ENCODE results near the gene PTPRR.

The PTPRR gene

DNA sequence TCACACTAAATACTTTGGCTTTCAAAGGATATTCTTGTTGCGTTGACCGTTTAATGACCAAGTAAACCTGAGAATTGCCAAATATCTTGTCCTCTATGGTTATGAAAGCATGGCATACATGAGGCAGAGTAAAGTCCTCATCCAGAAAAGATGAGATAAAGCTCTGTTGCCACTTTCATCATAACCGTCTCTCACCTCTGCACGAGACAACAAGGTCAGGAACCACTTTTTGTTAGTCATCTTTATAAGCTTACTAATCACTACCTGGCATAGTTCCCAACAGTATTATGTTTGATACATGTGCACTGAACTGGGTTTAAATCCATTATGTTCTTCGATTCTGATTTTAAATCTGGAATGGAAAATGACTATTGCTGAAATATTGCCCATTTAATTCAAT is 314.6 kb downstream of the PTPRR start:
- Histone ChIP-seq H3K9ac (ENCODE audit: low read depth, low read length, poor library complexity, severe bottlenecking) (no peak overlapping the region), H3K36me3 (ENCODE audit: insufficient read depth, low read length) (no peaks in the 10 kb centered on the region), H3K9me3 (ENCODE audit: insufficient read depth, low read depth, low read length) (no peaks in the 10 kb centered on the region), H4K20me1 (ENCODE audit: insufficient read depth, low read length, poor library complexity, severe bottlenecking) (no peaks in the 10 kb centered on the region), H3K4me1 (ENCODE audit: insufficient read depth, low read length, poor library complexity, severe bottlenecking) (no peaks in the 10 kb centered on the region), H2AFZ (ENCODE audit: low read length) (no peak overlapping the region), H3K4me2 (ENCODE audit: low read depth, low read length, poor library complexity, severe bottlenecking) (no peak overlapping the region), H3K27me3 (ENCODE audit: insufficient read depth, low read length, poor library complexity, severe bottlenecking) (no peaks in the 10 kb centered on the region), H3K79me2 (ENCODE audit: insufficient read depth, low read length) (no peaks in the 10 kb centered on the region), H3F3A (ENCODE audit: low read depth) (no peaks in the 10 kb centered on the region), H3K9me2 (replicated peaks; ENCODE audit: low read depth, low read length) (no peaks in the 10 kb centered on the region), H3K4me3 (ENCODE audit: low read length, poor library complexity, severe bottlenecking) (no peak overlapping the region)
- TF ChIP-seq EZH2phosphoT487 (IDR thresholded peaks at IDR 0.05; ENCODE audit: borderline replicate concordance): no peak
- TF ChIP-seq, protein P1, sequence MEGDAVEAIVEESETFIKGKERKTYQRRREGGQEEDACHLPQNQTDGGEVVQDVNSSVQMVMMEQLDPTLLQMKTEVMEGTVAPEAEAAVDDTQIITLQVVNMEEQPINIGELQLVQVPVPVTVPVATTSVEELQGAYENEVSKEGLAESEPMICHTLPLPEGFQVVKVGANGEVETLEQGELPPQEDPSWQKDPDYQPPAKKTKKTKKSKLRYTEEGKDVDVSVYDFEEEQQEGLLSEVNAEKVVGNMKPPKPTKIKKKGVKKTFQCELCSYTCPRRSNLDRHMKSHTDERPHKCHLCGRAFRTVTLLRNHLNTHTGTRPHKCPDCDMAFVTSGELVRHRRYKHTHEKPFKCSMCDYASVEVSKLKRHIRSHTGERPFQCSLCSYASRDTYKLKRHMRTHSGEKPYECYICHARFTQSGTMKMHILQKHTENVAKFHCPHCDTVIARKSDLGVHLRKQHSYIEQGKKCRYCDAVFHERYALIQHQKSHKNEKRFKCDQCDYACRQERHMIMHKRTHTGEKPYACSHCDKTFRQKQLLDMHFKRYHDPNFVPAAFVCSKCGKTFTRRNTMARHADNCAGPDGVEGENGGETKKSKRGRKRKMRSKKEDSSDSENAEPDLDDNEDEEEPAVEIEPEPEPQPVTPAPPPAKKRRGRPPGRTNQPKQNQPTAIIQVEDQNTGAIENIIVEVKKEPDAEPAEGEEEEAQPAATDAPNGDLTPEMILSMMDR (conservative IDR thresholded peaks at IDR 0.05; ENCODE audit: low read length): no peak

DNA sequence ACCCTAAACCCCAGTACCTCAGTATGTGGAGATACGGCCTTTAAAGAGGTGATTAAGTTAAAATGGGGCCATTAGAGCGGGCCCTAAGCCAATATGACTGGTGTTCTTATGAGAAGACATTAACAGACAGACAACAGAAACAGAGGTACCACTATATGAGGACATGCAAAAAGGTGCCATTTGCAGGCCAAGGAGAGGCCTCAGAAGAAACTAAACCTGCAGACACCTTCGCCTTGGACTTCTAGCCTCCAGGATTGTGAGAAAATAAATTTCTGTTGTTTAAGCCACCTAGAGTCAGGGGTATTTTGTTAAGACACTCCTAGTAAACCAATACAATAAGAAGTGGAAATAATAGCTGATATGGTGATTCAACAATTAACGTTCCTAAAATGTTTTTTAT is 315.9 kb downstream of the PTPRR start:
- Histone ChIP-seq H3K27me3 (ENCODE audit: insufficient read depth, low read length, poor library complexity, severe bottlenecking) (no peaks in the 10 kb centered on the region), H3K36me3 (ENCODE audit: insufficient read depth, low read length) (no peaks in the 10 kb centered on the region), H3K4me3 (ENCODE audit: low read length, poor library complexity, severe bottlenecking) (no peak overlapping the region), H3K4me2 (ENCODE audit: low read depth, low read length, poor library complexity, severe bottlenecking) (no peak overlapping the region), H4K20me1 (ENCODE audit: insufficient read depth, low read length, poor library complexity, severe bottlenecking) (no peaks in the 10 kb centered on the region), H3F3A (ENCODE audit: low read depth) (no peaks in the 10 kb centered on the region), H2AFZ (ENCODE audit: low read length) (no peak overlapping the region), H3K79me2 (ENCODE audit: insufficient read depth, low read length) (no peaks in the 10 kb centered on the region), H3K9me2 (replicated peaks; ENCODE audit: low read depth, low read length) (no peaks in the 10 kb centered on the region), H3K9me3 (ENCODE audit: insufficient read depth, low read depth, low read length) (no peaks in the 10 kb centered on the region), H3K9ac (ENCODE audit: low read depth, low read length, poor library complexity, severe bottlenecking) (no peak overlapping the region), H3K4me1 (ENCODE audit: insufficient read depth, low read length, poor library complexity, severe bottlenecking) (no peaks in the 10 kb centered on the region)
- TF ChIP-seq, protein P1 (conservative IDR thresholded peaks at IDR 0.05; ENCODE audit: low read length): no peak
- TF ChIP-seq EZH2phosphoT487 (IDR thresholded peaks at IDR 0.05; ENCODE audit: borderline replicate concordance): no peak

DNA sequence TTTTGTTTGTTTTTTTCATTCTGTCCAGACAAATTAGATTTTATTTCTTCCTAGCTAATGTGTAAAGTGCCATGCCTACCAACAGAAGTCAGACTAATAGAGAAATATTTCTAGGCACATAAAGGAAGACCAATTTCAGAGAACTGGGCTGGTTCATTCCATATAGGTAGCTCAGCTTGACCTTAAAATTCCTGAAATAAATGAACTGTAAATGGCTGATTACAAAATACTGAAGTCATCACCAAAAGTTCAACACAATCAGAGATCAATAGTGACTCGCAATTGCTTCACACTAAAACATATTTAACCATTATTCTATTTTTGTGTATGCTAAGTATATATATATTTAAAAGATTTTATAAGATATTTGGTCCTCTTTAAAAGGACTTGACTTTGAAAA is 317.5 kb downstream of the PTPRR start:
- no peaks in the 10 kb centered on the region for H3K79me2 ChIP-seq (ENCODE audit: insufficient read depth, low read length)
- no peaks in the 10 kb centered on the region for H3K4me1 ChIP-seq (ENCODE audit: insufficient read depth, low read length, poor library complexity, severe bottlenecking)
- no peak for TF ChIP-seq EZH2phosphoT487 (IDR thresholded peaks at IDR 0.05; ENCODE audit: borderline replicate concordance)
- TF ChIP-seq, protein P1 (conservative IDR thresholded peaks at IDR 0.05; ENCODE audit: low read length): no peak
- H3K27me3 ChIP-seq (ENCODE audit: insufficient read depth, low read length, poor library complexity, severe bottlenecking): no peaks in the 10 kb centered on the region
- H3K36me3 ChIP-seq (ENCODE audit: insufficient read depth, low read length): no peaks in the 10 kb centered on the region
- H3K9me2 ChIP-seq (replicated peaks; ENCODE audit: low read depth, low read length): no peaks in the 10 kb centered on the region
- no peak overlapping the region for H3K9ac ChIP-seq (ENCODE audit: low read depth, low read length, poor library complexity, severe bottlenecking)
- no peaks in the 10 kb centered on the region for H3F3A ChIP-seq (ENCODE audit: low read depth)
- no peak overlapping the region for H2AFZ ChIP-seq (ENCODE audit: low read length)
- H3K4me2 ChIP-seq (ENCODE audit: low read depth, low read length, poor library complexity, severe bottlenecking): no peak overlapping the region
- no peak overlapping the region for H3K4me3 ChIP-seq (ENCODE audit: low read length, poor library complexity, severe bottlenecking)
- H3K9me3 ChIP-seq (ENCODE audit: insufficient read depth, low read depth, low read length): no peaks in the 10 kb centered on the region
- H4K20me1 ChIP-seq (ENCODE audit: insufficient read depth, low read length, poor library complexity, severe bottlenecking): no peaks in the 10 kb centered on the region

All from Loucy (cell line).